ENCODE results near the gene OR51E2. TPM values are rescaled to one million over a fixed set of nuclear protein-coding genes. Genes with fewer than 3 reads are reported as not detected.
A peak's percentile ranks its signal among the peaks of the same experiment; 100 is the strongest.
"Not testable (repeated sequence)": the region's sequence is repeated elsewhere in the genome, so short reads cannot be mapped to it uniquely, and the experiment has no call there.

The OR51E2 gene
- total RNA-seq = 10 to 100 TPM in 1 of 4 donors, 1 to 10 TPM in 2, under 1 TPM in 1; 0.37 to 10.3 (median 2.0) TPM

- peak; percentile 64 for TF ChIP-seq EP300 (IDR thresholded peaks at IDR 0.05; ENCODE audit: low read depth)
- TF ChIP-seq POLR2A (IDR thresholded peaks at IDR 0.05) = no peak
- TF ChIP-seq CTCF (IDR thresholded peaks at IDR 0.05) = no peak
- TF ChIP-seq POLR2AphosphoS5 (IDR thresholded peaks at IDR 0.05) = peak in 2 of 3 donors; percentile 31 to 43
- no peaks in the 10 kb centered on the region for H3K27me3 ChIP-seq
- no peaks in the 10 kb centered on the region for H3K9me3 ChIP-seq
- in situ Hi-C loops (cut with MboI; ENCODE audit: low pct_ligation_motif_present in 1 of 4, low pct_unique_long_range_greater_than_20kb in 1 of 4, low sequenced_read_pairs in 3 of 4) = no loop called here
- 33 to 38% methylated on average over 1 to 3 of the region's 3 CpGs for WGBS, 2 donors (ENCODE audit: low coverage in 1 of 2)
- peak within 1 kb of the TSS in 1 of 4 donors; percentile 8 for H3K4me3 ChIP-seq
- peak; percentile 19 for DNase-seq
- peak within 1 kb of the TSS; percentile 42 to 68 (median 58) for H3K27ac ChIP-seq
- H3K36me3 ChIP-seq = no peaks in the 10 kb centered on the region
- H3K4me1 ChIP-seq = no peaks in the 10 kb centered on the region
- intact Hi-C loops (cut with DNase I; ENCODE audit: low total_unique reads) = no loop called here
These were observed at the start of gene OR51E2 for GRCh38 chr11:4697585-4697984. TSS of gene OR51E2 (minus strand) at chr11:4697853. CDS start at chr11:4682711, 15,142 bp downstream.

DNA sequence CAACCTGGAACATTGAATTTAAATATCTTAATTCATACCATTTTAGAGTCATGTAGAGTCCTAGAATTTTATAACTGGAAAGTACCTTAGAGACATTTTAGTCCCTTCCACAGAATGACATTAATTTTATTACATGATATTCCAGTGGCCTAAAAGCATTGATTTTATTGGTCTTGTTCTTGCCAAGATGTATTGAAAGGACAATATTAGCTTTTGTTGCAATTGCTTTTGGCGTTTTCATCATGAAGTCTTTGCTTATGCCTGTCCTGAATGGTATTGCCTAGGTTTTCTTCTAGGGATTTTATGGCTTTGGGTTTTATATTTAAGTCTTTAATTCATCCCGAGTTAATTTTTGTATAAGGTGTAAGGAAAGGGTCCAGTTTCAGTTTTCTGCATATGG is 43.1 kb upstream of the OR51E2 start:
- Histone ChIP-seq H3K27me3 (no peaks in the 10 kb centered on the region), H3K36me3 (no peaks in the 10 kb centered on the region), H3K4me3 (no peak overlapping the region), H3K27ac (no peak overlapping the region), H3K9me3 (no peaks in the 10 kb centered on the region), H3K4me1 (no peaks in the 10 kb centered on the region)
- WGBS, 2 donors (ENCODE audit: low coverage in 1 of 2) = 36 to 53% methylated on average over 2 of the region's 2 CpGs
- DNase-seq = no peak
- no peak for TF ChIP-seq EP300 (IDR thresholded peaks at IDR 0.05; ENCODE audit: low read depth)
- no peak for TF ChIP-seq CTCF (IDR thresholded peaks at IDR 0.05)
- no peak for TF ChIP-seq POLR2AphosphoS5 (IDR thresholded peaks at IDR 0.05)
- TF ChIP-seq POLR2A (IDR thresholded peaks at IDR 0.05) = no peak
- in situ Hi-C loops (cut with MboI; ENCODE audit: low pct_ligation_motif_present in 1 of 4, low pct_unique_long_range_greater_than_20kb in 1 of 4, low sequenced_read_pairs in 3 of 4) (no loop called here), intact Hi-C loops (cut with DNase I; ENCODE audit: low total_unique reads) (no loop called here)

DNA sequence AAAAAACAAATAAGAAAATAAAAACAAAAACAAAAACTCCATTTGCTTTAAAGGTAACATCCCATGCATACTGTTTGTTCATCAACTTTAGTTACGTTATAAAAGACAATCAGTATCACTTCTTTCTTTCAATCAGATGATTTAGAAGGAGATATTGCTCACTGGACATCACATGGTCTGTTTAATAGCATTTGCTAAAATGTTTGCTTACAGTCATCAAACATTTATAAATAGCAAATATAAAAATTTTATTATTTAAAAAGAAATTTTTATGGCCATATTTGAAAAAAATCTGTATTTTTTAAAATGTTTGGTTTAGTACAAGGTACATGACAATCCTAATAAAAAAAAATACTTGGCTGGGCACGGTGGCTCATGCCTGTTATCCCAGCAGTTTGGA is 29.5 kb upstream of the OR51E2 start:
- Histone ChIP-seq H3K4me1 (no peaks in the 10 kb centered on the region), H3K9me3 (no peaks in the 10 kb centered on the region), H3K4me3 (no peak overlapping the region), H3K27ac (no peak overlapping the region), H3K27me3 (no peaks in the 10 kb centered on the region), H3K36me3 (no peaks in the 10 kb centered on the region)
- TF ChIP-seq POLR2AphosphoS5 (IDR thresholded peaks at IDR 0.05) (no peak), CTCF (IDR thresholded peaks at IDR 0.05) (no peak), POLR2A (IDR thresholded peaks at IDR 0.05) (no peak), EP300 (IDR thresholded peaks at IDR 0.05; ENCODE audit: low read depth) (no peak)
- 72 to 86% methylated on average over 2 of the region's 2 CpGs for WGBS, 2 donors (ENCODE audit: low coverage in 1 of 2)
- in situ Hi-C loops (cut with MboI; ENCODE audit: low pct_ligation_motif_present in 1 of 4, low pct_unique_long_range_greater_than_20kb in 1 of 4, low sequenced_read_pairs in 3 of 4) (no loop called here), intact Hi-C loops (cut with DNase I; ENCODE audit: low total_unique reads) (no loop called here)
- DNase-seq = no peak

GRCh38 chr11:4722616-4723534 is 25.2 kb upstream of the OR51E2 start:
- H3K9me3 ChIP-seq; H3K36me3 ChIP-seq; intact Hi-C loops (cut with DNase I; ENCODE audit: low total_unique reads); H3K4me1 ChIP-seq; H3K27me3 ChIP-seq; in situ Hi-C loops (cut with MboI; ENCODE audit: low pct_ligation_motif_present in 1 of 4, low pct_unique_long_range_greater_than_20kb in 1 of 4, low sequenced_read_pairs in 3 of 4); H3K4me3 ChIP-seq; DNase-seq; H3K27ac ChIP-seq: not testable (repeated sequence)
- WGBS, 2 donors (ENCODE audit: low coverage in 1 of 2) = 83 to 91% methylated on average over 1 to 32 of the region's 33 CpGs

Data from transverse colon (tissue), 4 donors.